Measurements from ENCODE around the gene GUK1. TPM values are rescaled to one million over a fixed set of nuclear protein-coding genes. Genes with fewer than 3 reads are reported as not detected.

The GUK1 gene
- total RNA-seq, 1 donor from 2014 or later = 101 TPM

DNA sequence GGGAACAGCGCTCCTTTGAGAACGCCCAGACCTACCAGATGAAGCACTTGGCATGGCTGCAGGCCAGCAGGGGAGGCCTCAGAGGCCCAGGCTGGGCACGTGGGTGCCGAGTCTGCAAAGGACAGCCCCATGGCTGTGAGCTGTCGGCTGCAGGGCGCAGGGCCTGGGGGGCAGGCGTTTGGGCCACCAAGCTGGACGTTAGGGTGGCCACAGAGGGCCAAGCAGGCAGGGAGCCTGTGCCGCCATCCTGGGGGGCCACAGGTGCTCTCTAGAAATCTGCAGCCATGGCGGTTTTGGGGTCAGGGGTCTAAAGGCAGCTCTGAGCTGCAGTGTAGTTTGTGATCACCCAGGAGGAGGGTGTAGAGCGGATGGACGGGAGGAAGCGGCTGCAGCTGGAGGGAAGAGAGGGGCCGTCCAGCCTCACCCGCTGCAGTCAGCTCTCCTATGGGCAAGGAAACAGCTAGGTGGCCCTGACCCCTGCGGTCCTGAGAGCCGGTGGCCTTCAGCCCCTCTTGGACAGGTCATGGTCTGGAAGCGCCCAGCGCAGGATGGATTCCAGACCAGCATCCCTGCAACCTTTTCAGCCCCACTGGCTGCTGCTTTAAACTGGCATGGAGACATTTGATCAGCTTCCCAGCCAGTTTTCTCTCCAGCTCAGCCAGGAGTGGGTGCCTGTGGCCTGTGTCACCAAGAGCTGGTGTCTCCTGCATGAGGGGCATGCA is 36.5 kb downstream of the GUK1 start:
- Mint-ChIP-seq H3K4me1 (ENCODE audit: low read depth) (no peaks in the 10 kb centered on the region), H3K27me3 (no peaks in the 10 kb centered on the region), H3K36me3 (ENCODE audit: insufficient read depth) (no peaks in the 10 kb centered on the region), H3K9me3 (ENCODE audit: low read depth) (no peaks in the 10 kb centered on the region), H3K27ac (no peak overlapping the region), H3K4me3 (ENCODE audit: low read depth) (no peak overlapping the region)
- DNase-seq (ENCODE audit: low spot score, unreplicated experiment) = no peak
- TF ChIP-seq, protein P1, sequence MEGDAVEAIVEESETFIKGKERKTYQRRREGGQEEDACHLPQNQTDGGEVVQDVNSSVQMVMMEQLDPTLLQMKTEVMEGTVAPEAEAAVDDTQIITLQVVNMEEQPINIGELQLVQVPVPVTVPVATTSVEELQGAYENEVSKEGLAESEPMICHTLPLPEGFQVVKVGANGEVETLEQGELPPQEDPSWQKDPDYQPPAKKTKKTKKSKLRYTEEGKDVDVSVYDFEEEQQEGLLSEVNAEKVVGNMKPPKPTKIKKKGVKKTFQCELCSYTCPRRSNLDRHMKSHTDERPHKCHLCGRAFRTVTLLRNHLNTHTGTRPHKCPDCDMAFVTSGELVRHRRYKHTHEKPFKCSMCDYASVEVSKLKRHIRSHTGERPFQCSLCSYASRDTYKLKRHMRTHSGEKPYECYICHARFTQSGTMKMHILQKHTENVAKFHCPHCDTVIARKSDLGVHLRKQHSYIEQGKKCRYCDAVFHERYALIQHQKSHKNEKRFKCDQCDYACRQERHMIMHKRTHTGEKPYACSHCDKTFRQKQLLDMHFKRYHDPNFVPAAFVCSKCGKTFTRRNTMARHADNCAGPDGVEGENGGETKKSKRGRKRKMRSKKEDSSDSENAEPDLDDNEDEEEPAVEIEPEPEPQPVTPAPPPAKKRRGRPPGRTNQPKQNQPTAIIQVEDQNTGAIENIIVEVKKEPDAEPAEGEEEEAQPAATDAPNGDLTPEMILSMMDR (IDR thresholded peaks at IDR 0.05; ENCODE audit: unreplicated experiment) = no peak

DNA sequence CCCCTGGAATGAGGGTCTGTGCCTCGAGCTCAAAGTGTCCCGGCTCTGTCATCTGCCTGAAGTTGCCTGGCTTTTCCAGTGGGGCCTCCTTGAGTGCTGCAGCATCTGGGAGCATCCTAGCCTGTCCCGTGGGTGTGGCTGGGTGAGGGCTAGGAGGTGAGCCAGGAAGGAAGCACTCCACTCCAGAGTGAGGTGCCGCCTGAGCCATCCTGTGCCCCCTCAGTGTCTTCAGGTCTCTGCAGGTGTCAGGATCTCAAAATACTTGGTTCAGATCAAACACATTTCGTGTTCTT is 37.0 kb downstream of the GUK1 start:
- Mint-ChIP-seq H3K9me3 (ENCODE audit: low read depth) (no peaks in the 10 kb centered on the region), H3K27me3 (no peaks in the 10 kb centered on the region), H3K4me3 (ENCODE audit: low read depth) (no peak overlapping the region), H3K4me1 (ENCODE audit: low read depth) (no peaks in the 10 kb centered on the region), H3K36me3 (ENCODE audit: insufficient read depth) (no peaks in the 10 kb centered on the region), H3K27ac (no peak overlapping the region)
- TF ChIP-seq, protein P1 (IDR thresholded peaks at IDR 0.05; ENCODE audit: unreplicated experiment) = no peak
- DNase-seq (ENCODE audit: low spot score, unreplicated experiment) = no peak

DNA sequence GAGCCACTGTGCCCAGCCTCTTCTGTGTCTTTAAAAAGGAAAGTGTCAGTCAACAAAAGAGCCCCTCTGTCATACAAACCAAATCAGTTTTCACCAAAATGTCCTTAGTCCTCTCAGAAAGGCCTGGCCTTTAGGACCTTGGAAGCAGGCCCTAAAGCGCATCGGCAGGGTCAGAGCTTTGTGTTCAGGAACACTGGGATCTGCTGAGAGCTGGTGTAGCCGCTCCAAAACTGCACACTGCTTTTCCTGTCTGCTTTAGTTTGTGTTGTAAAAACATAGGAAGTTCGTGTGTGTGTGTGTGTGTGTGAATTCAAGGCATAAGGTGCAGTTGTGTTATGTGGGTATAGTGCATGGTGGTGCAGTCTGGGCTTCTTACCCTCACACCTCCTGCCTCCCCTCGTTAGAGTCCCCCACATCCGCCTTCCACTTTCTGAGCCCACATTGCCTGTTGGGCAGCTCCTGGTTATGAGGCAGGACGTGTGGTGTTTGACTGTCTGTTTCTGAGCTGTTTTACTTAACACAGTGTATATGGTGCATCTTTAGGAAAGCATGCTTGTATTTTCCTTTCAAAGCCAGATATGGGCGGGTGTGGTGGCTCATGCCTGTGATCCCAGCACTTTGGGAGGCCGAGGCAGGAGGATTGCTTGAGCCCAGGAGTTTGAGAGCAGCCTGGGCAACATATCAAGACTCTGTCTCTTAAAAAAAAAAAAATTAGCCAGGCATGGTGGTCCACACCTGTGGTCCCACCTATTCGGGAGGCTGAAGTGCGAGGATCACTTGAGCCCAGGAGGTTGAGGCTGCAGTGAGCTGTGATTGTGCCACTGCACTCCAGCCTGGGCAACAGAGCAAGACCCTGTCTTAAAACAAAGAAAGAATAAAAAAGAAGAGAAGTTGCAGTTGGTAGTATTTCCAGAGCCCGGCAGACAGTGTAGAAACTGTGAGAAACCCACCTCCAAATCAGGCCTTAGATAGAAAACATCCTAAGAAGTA is 37.9 kb downstream of the GUK1 start:
- no peak for DNase-seq (ENCODE audit: low spot score, unreplicated experiment)
- H3K27ac Mint-ChIP-seq = no peak overlapping the region
- no peaks in the 10 kb centered on the region for H3K27me3 Mint-ChIP-seq
- H3K4me3 Mint-ChIP-seq (ENCODE audit: low read depth) = no peak overlapping the region
- TF ChIP-seq, protein P1 (IDR thresholded peaks at IDR 0.05; ENCODE audit: unreplicated experiment) = no peak
- H3K36me3 Mint-ChIP-seq (ENCODE audit: insufficient read depth) = no peaks in the 10 kb centered on the region
- no peaks in the 10 kb centered on the region for H3K4me1 Mint-ChIP-seq (ENCODE audit: low read depth)
- H3K9me3 Mint-ChIP-seq (ENCODE audit: low read depth) = no peaks in the 10 kb centered on the region

DNA sequence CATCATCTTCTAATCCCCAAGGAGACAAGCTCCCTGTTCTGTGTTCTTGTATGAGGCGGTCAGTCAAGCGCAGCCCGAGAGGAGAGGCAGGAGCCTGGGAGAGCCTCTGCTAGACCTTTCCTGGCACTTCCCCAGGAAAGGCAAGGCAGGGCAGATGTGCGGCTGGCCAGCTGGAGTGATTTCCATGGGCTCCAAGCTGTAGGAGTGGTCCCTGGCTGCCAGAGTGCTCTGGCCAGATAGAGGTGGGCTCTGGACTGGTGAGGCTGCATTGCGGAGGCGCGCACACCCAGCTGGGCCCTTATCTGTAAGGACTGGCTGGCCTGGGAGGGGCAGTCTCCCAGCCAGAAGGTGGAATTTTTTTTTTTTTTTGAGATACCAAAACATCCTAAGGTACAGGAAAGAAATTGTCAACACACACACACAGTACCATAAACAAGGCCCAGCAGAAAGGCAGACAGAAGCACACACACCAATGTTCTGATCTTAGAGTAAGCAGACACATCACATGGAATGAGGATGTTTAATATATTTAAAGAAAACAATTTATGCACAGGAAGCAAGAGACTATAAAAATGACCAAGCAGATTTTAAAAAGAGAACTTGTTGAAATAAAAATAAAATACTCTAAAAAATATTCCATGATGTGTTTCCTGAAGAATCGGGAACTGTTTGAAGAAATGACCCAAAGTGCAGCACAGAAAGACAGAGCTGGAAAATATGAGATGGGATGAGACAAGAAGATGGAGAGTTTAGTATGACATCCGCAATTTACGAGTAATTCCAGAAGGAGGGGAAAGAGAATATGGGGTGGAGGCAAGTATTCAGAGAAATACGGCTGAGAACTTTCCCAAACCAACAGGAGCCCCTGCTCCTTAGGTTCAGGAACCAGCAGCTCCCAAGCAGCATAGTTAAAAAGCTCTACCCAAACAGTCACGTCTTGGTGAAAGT is 38.9 kb downstream of the GUK1 start:
- Mint-ChIP-seq H3K9me3 (ENCODE audit: low read depth) (no peaks in the 10 kb centered on the region), H3K4me1 (ENCODE audit: low read depth) (no peaks in the 10 kb centered on the region), H3K27ac (peak overlapping the region; percentile 30), H3K36me3 (ENCODE audit: insufficient read depth) (no peaks in the 10 kb centered on the region), H3K4me3 (ENCODE audit: low read depth) (no peak overlapping the region), H3K27me3 (no peaks in the 10 kb centered on the region)
- no peak for DNase-seq (ENCODE audit: low spot score, unreplicated experiment)
- TF ChIP-seq, protein P1 (IDR thresholded peaks at IDR 0.05; ENCODE audit: unreplicated experiment) = no peak

Data from progenitor cell of endocrine pancreas (in vitro differentiated cells).